Ovary (tissue), 3 donors: ENCODE results near the gene BAHCC1.

Source experiments
- EP300 ChIP-seq: sonication (generic); formaldehyde crosslinking; IDR thresholded peaks from one replicate; pipeline ENCODE4 v1.6.1; 2017; ENCODE audit warnings: antibody characterized with exemption
- POLR2A ChIP-seq: fragments of 450-650 bp; IDR thresholded peaks from one replicate; pipeline ENCODE4 v1.6.1; 2017; ENCODE audit warnings: antibody characterized with exemption, mild to moderate bottlenecking, moderate library complexity
- TF ChIP-seq, protein P1 (sequence below), 3 donors: fragments of 450-650 bp in 2 of 3; fragments of 200-600 bp in 1 of 3; IDR thresholded peaks; one replicate each; pipeline versions ENCODE4 v1.5.1 to v1.8.0; 2016 to 2022; ENCODE audit warnings: antibody characterized with exemption in 3 of 3, mild to moderate bottlenecking in 1 of 3
- donor health status: DM: no; HTN: no; CAD: no.

DNA sequence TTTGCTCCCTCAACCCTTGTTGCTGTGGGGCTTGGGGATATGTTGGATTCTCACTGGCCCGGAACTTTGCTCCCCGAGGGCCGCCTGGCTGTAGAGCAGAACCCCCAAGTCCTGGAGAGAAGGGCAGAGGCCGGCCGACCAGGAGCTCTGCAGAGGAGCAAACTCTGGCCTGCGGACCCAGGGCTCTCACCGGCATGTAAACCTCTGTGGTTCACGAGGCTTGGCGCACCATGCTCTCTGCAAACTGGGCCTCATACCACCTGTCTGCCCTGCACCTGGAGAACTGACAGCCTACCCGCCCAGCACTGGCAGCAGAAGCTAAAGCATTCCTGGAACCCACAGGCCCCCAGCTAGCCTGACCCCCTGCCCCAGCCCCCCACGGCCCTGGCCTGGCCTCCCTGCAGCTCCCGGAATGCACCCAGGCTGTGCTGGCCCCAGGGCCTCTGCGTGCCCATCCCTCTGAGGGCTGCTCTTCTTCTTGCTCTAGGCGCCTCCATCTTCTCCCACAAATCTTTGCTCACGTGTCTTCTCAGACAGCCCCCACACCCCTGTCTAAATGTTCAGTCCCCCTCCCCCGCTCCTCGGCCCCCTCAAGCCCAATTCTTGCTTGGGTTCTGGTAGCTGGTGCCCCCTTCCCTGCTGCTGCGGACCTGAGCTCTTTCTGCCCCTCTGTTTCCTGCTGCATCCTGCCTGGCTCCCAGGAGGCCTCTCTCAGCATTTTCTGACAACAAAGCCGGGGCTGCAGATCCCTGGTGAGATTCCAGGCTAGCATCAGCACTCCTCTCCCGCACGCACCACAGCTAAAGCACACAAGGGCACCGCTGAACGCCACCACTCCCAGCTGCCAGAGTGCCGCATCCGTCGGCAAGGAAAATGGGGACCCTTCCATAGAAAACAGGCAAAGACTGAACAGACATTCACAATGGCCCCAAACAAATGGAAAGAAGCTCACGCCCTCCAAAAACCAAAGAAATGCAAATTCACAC is 94.0 kb downstream of the BAHCC1 start:
- TF ChIP-seq, protein P1, sequence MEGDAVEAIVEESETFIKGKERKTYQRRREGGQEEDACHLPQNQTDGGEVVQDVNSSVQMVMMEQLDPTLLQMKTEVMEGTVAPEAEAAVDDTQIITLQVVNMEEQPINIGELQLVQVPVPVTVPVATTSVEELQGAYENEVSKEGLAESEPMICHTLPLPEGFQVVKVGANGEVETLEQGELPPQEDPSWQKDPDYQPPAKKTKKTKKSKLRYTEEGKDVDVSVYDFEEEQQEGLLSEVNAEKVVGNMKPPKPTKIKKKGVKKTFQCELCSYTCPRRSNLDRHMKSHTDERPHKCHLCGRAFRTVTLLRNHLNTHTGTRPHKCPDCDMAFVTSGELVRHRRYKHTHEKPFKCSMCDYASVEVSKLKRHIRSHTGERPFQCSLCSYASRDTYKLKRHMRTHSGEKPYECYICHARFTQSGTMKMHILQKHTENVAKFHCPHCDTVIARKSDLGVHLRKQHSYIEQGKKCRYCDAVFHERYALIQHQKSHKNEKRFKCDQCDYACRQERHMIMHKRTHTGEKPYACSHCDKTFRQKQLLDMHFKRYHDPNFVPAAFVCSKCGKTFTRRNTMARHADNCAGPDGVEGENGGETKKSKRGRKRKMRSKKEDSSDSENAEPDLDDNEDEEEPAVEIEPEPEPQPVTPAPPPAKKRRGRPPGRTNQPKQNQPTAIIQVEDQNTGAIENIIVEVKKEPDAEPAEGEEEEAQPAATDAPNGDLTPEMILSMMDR (IDR thresholded peaks at IDR 0.05): no peak
- TF ChIP-seq POLR2A: no peak
- no peak for TF ChIP-seq EP300
